ENCODE measurements around the gene HTT.

DNA sequence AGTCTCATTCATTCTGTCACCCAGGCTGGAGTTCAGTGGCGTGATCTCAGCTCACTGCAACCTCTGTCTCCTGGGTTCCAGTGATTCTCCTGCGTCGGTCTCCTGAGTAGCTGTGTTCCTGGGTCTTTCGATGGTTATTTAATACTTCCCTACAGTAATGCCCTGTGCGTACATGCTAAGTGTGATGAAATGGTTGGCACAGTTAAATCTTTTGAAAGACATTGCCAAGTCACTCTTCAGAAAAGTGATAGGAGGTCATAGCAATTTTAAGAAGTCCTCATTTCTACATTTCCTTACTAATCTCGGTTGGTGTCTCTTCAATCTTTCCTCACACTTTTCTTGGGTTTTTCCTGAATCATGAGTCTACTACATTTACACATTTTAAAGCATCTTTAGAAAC is 14.5 kb upstream of the HTT start:
- TF ChIP-seq, protein P1, sequence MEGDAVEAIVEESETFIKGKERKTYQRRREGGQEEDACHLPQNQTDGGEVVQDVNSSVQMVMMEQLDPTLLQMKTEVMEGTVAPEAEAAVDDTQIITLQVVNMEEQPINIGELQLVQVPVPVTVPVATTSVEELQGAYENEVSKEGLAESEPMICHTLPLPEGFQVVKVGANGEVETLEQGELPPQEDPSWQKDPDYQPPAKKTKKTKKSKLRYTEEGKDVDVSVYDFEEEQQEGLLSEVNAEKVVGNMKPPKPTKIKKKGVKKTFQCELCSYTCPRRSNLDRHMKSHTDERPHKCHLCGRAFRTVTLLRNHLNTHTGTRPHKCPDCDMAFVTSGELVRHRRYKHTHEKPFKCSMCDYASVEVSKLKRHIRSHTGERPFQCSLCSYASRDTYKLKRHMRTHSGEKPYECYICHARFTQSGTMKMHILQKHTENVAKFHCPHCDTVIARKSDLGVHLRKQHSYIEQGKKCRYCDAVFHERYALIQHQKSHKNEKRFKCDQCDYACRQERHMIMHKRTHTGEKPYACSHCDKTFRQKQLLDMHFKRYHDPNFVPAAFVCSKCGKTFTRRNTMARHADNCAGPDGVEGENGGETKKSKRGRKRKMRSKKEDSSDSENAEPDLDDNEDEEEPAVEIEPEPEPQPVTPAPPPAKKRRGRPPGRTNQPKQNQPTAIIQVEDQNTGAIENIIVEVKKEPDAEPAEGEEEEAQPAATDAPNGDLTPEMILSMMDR (conservative IDR thresholded peaks at IDR 0.05; ENCODE audit: low read depth, low read length), result no peak
- TF ChIP-seq EZH2 (IDR thresholded peaks at IDR 0.05; ENCODE audit: borderline replicate concordance, low read depth, low read length, poor library complexity, severe bottlenecking), result no peak
